A549 (cell line): Measurements from ENCODE around the gene CCL2. TPM values are rescaled to one million over a fixed set of nuclear protein-coding genes. Genes with fewer than 3 reads are reported as not detected.

Experiments
- ATAC-seq, 2 experiments: fragments of 200-7000 bp in 1 of 2; fragments of >200 bp in 1 of 2; cut with Nextera tagmentation in 1 of 2; cut with Tn5 transposase in 1 of 2; 3 replicates each; pipeline versions ENCODE4 v1.8.0 to v1.9.1; 2018 to 2020; ENCODE audit warnings: mild to moderate bottlenecking in 1 of 2, moderate library complexity in 1 of 2
- CTCF ChIA-PET: fragments of 300-600 bp; sonication (Branson Sonifier 250); formaldehyde crosslinking; extraction: SDS; loops from one replicate; lab custom pipeline; 2021; ENCODE audit warnings: antibody characterized with exemption, inconsistent platforms; lab: Yijun Ruan, JAX
- POLR2A ChIA-PET: fragments of 350-600 bp; formaldehyde crosslinking; extraction: SDS; loops from one replicate; lab custom pipeline; 2021; ENCODE audit warnings: antibody characterized with exemption, inconsistent platforms; lab: Yijun Ruan, JAX
- DNase-seq, 2 experiments: peaks; one replicate each; pipeline versions ENCODE4 v3.0.0 to v3.0.0-alpha.2; 2011 to 2016; ENCODE audit warnings: low read depth in 1 of 2, low spot score in 1 of 2
- FAIRE-seq: peaks from 2 replicates; lab custom pipeline; 2011; peaks lifted over from hg19 to GRCh38; lab: Jason Lieb, UNC
- H3K27ac ChIP-seq, 2 experiments: fragments of >200 bp; sonication (Bioruptor Twin); formaldehyde crosslinking; 3 replicates each; pipeline ENCODE4 v1.5.1; 2016 to 2017
- H3K4me1 ChIP-seq: fragments of >200 bp; sonication (Bioruptor Twin); formaldehyde crosslinking; 3 replicates; pipeline ENCODE4 v1.6.1; 2016
- H3K4me2 ChIP-seq: fragments of >200 bp; sonication (Bioruptor Twin); formaldehyde crosslinking; 3 replicates; pipeline ENCODE4 v1.6.1; 2016
- H3K4me3 ChIP-seq: fragments of >200 bp; sonication (Bioruptor Twin); formaldehyde crosslinking; 3 replicates; pipeline ENCODE4 v1.5.1; 2016
- H3K9me3 ChIP-seq: fragments of >200 bp; sonication (Bioruptor Twin); formaldehyde crosslinking; 3 replicates; pipeline ENCODE4 v1.6.1; 2016
- CBX8 ChIP-seq: fragments of 200-600 bp; sonication (generic); IDR thresholded peaks from 2 replicates; pipeline ENCODE4 v1.6.1; 2016
- CHD2 ChIP-seq: fragments of 150-350 bp; IDR thresholded peaks from 2 replicates; pipeline ENCODE4 v1.6.1; 2014; ENCODE audit warnings: low read length; ENCODE audit not compliant: partially characterized antibody
- FOSB ChIP-seq: fragments of 250-450 bp; sonication (Bioruptor Pico); IDR thresholded peaks from 2 replicates; pipeline ENCODE4 v1.5.0; 2020; ENCODE audit warnings: mild to moderate bottlenecking, moderate library complexity
- HDAC2 ChIP-seq: fragments of 200-600 bp; sonication (generic); IDR thresholded peaks from 2 replicates; pipeline ENCODE4 v1.6.1; 2016
- HEYL ChIP-seq: fragments of 250-450 bp; sonication (Bioruptor Pico); IDR thresholded peaks from 2 replicates; pipeline ENCODE4 v1.8.0; 2021; ENCODE audit warnings: mild to moderate bottlenecking, moderate library complexity
- JUN ChIP-seq, 2 experiments: fragments of >200 bp; sonication (Bioruptor Twin); formaldehyde crosslinking; IDR thresholded peaks; 2 replicates in 1 of 2; 3 replicates in 1 of 2; pipeline ENCODE4 v1.6.1; 2016 to 2017
- JUNB ChIP-seq: fragments of >200 bp; sonication (Bioruptor Twin); formaldehyde crosslinking; IDR thresholded peaks from 2 replicates; pipeline ENCODE4 v1.6.1; 2016
- KDM1A ChIP-seq: fragments of 200-600 bp; sonication (generic); IDR thresholded peaks from 2 replicates; pipeline ENCODE4 v1.6.1; 2016; ENCODE audit warnings: low read depth, mild to moderate bottlenecking
- MAZ ChIP-seq: fragments of 150-350 bp; IDR thresholded peaks from 2 replicates; pipeline ENCODE4 v1.6.1; 2014; ENCODE audit warnings: antibody characterized with exemption, low read depth, low read length, borderline replicate concordance
- NFE2L2 ChIP-seq: fragments of 150-350 bp; conservative IDR thresholded peaks from 2 replicates; pipeline ENCODE4 v1.6.1; 2014; ENCODE audit warnings: low read length
- NPAS2 ChIP-seq: fragments of 250-450 bp; sonication (Bioruptor Pico); IDR thresholded peaks from 2 replicates; pipeline ENCODE4 v1.8.0; 2022; ENCODE audit warnings: mild to moderate bottlenecking, moderate library complexity, borderline replicate concordance
- PHF8 ChIP-seq: fragments of 200-600 bp; sonication (generic); IDR thresholded peaks from 2 replicates; pipeline ENCODE4 v1.6.1; 2016; ENCODE audit warnings: low read depth, mild to moderate bottlenecking, antibody characterized with exemption, moderate library complexity, borderline replicate concordance
- POLR2A ChIP-seq: IDR thresholded peaks from 2 replicates; pipeline ENCODE4 v1.6.1; 2012; ENCODE audit warnings: mild to moderate bottlenecking, low read length
- POLR2AphosphoS2 ChIP-seq: conservative IDR thresholded peaks from 2 replicates; pipeline ENCODE4 v1.6.1; 2012; ENCODE audit warnings: low read length, improper control_type of control experiment, inconsistent platforms
- RAD21 ChIP-seq, 2 experiments: fragments of >200 bp in 1 of 2; sonication (Bioruptor Twin) in 1 of 2; formaldehyde crosslinking in 1 of 2; IDR thresholded peaks in 1 of 2; conservative IDR thresholded peaks in 1 of 2; 2 replicates in 1 of 2; 3 replicates in 1 of 2; pipeline ENCODE4 v1.6.1; 2012 to 2018; ENCODE audit warnings: inconsistent platforms in 1 of 2
- RFX5 ChIP-seq: fragments of 450-650 bp; IDR thresholded peaks from 2 replicates; pipeline ENCODE4 v1.7.1; 2014; ENCODE audit warnings: antibody characterized with exemption, mild to moderate bottlenecking, moderate library complexity
- TFCP2L1 ChIP-seq: fragments of 250-450 bp; sonication (Bioruptor Pico); IDR thresholded peaks from 2 replicates; pipeline ENCODE4 v1.5.0; 2021; ENCODE audit warnings: mild to moderate bottlenecking
- ZNF302 ChIP-seq: fragments of 250-450 bp; sonication (Bioruptor Pico); IDR thresholded peaks from 2 replicates; pipeline ENCODE4 v1.9.0; 2021; ENCODE audit warnings: inconsistent platforms, mild to moderate bottlenecking, moderate library complexity
- WGBS: methylation state at CpG from one replicate; pipeline ENCODE4 v1.1.6; 2017; ENCODE audit errors: missing lambda C conversion rate; 5-methylcytosine and 5-hydroxymethylcytosine counted together
- polyA plus RNA-seq, 4 experiments: library from polyadenylated mRNA; depleted of rRNA in 3 of 4; stranded (reverse); fragments of >200 nt; fragmentation: RNase III in 1 of 4; extraction: RNeasy Plus Mini Kit Qiagen cat#74134 plus additional on column Dnase treatment in 1 of 4; gene quantifications; 2 replicates in 3 of 4; 3 replicates in 1 of 4; pipeline ENCODE4 v1.2.3, GENCODE V29; 2011 to 2017
- TF ChIP-seq, protein P1 (sequence below): IDR thresholded peaks from 2 replicates; pipeline ENCODE4 v1.6.1; 2012
- TF ChIP-seq, protein P2 (sequence below): fragments of >200 bp; sonication (Bioruptor Twin); formaldehyde crosslinking; IDR thresholded peaks from 2 replicates; pipeline ENCODE4 v1.6.1; 2016
- TF ChIP-seq, protein P3 (sequence below): fragments of 200-600 bp; sonication (generic); IDR thresholded peaks from 2 replicates; pipeline ENCODE4 v1.6.1; 2016; ENCODE audit warnings: antibody characterized with exemption, mild to moderate bottlenecking, moderate library complexity

Gene CCL2
- polyA plus RNA-seq, 2 of the 4 experiments (the other 2 are of a cell fraction): 17.6 to 144 TPM

DNA sequence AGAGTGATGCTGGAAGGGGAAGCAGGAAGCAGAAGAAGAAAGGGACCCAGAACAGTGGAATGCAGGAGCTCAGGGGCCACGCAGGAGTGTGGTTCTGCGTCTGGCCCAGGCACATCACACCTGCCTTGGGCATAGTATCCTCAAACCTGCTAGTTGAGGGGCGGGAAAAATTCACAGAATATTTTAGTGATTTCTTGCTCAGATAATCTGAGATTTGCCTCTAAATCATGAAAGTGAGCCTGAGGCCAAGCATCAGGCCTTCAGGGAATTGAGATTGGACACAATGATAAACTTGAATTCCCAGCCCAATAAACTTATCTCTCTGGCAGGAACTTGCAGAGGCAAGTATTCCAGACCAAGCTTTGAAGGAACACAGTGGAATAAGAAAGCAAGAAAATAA, 48.5 kb upstream of the CCL2 start:
- ChIA-PET CTCF (interaction anchor here (8.8 kb wide), 1 partner anchor 155 kb away, joined by 571 read pairs; the partner anchor contains the start of genes CCL1 and CCL13), POLR2A (no interaction called here)
- no peak overlapping the region for H3K27ac ChIP-seq
- TF ChIP-seq NPAS2 (no peak), CBX8 (no peak), MAZ (no peak), NFE2L2 (no peak), ZNF302 (no peak), CHD2 (no peak), JUNB (no peak), POLR2A (no peak), TFCP2L1 (CRISPR knock-in tag) (no peak), POLR2AphosphoS2 (no peak), HEYL (CRISPR knock-in tag) (no peak), PHF8 (no peak), JUN (IDR thresholded peaks at IDR 0.05) (no peak), FOSB (CRISPR knock-in tag) (no peak), HDAC2 (no peak), KDM1A (no peak), RFX5 (no peak), RAD21 (conservative IDR thresholded peaks at IDR 0.05 in 1 of 2, IDR thresholded peaks at IDR 0.05 in 1 of 2) (no peak)
- TF ChIP-seq, protein P1, sequence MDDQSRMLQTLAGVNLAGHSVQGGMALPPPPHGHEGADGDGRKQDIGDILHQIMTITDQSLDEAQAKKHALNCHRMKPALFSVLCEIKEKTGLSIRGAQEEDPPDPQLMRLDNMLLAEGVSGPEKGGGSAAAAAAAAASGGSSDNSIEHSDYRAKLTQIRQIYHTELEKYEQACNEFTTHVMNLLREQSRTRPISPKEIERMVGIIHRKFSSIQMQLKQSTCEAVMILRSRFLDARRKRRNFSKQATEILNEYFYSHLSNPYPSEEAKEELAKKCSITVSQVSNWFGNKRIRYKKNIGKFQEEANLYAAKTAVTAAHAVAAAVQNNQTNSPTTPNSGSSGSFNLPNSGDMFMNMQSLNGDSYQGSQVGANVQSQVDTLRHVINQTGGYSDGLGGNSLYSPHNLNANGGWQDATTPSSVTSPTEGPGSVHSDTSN: no peak
- TF ChIP-seq, protein P2, sequence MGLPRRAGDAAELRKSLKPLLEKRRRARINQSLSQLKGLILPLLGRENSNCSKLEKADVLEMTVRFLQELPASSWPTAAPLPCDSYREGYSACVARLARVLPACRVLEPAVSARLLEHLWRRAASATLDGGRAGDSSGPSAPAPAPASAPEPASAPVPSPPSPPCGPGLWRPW: no peak
- DNase-seq (no peak), FAIRE-seq (no peak), ATAC-seq (no peak)
- no peaks in the 10 kb centered on the region for H3K4me1 ChIP-seq
- peaks cover 4% of the 10 kb centered on the region; the same call in 1 of the 3 replicates for H3K9me3 ChIP-seq
- 82% methylated on average over 3 of the region's 3 CpGs for WGBS
- no peak overlapping the region for H3K4me2 ChIP-seq
- no peak overlapping the region for H3K4me3 ChIP-seq

DNA sequence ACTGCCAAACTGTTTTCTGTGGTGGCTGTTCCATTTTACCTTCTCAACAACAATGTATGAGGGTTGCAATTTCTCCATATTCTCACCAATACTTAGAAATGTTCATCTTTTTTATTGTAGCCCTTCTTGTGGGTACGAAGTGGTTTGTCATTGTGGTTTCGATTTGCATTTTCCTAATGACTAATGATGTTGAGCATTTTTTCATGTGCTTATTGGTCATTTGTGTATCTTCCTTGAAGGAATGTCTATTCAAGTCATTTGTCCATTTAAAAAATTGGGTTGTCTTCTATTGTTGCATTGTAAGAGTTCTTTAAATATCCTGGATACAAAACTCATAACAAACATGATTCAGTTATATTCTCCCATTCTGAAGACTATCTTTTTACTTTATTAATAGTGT, 47.5 kb upstream of the CCL2 start:
- FAIRE-seq: no peak
- WGBS: 54% methylated on average over 2 of the region's 2 CpGs
- no peak overlapping the region for H3K27ac ChIP-seq

More for the DNA sequence above, 47.5 kb upstream of the CCL2 start:
- TF ChIP-seq, protein P3, sequence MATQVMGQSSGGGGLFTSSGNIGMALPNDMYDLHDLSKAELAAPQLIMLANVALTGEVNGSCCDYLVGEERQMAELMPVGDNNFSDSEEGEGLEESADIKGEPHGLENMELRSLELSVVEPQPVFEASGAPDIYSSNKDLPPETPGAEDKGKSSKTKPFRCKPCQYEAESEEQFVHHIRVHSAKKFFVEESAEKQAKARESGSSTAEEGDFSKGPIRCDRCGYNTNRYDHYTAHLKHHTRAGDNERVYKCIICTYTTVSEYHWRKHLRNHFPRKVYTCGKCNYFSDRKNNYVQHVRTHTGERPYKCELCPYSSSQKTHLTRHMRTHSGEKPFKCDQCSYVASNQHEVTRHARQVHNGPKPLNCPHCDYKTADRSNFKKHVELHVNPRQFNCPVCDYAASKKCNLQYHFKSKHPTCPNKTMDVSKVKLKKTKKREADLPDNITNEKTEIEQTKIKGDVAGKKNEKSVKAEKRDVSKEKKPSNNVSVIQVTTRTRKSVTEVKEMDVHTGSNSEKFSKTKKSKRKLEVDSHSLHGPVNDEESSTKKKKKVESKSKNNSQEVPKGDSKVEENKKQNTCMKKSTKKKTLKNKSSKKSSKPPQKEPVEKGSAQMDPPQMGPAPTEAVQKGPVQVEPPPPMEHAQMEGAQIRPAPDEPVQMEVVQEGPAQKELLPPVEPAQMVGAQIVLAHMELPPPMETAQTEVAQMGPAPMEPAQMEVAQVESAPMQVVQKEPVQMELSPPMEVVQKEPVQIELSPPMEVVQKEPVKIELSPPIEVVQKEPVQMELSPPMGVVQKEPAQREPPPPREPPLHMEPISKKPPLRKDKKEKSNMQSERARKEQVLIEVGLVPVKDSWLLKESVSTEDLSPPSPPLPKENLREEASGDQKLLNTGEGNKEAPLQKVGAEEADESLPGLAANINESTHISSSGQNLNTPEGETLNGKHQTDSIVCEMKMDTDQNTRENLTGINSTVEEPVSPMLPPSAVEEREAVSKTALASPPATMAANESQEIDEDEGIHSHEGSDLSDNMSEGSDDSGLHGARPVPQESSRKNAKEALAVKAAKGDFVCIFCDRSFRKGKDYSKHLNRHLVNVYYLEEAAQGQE: no peak
- no peak for TF ChIP-seq KDM1A
- Histone ChIP-seq H3K4me2 (no peak overlapping the region), H3K9me3 (peaks cover 4% of the 10 kb centered on the region; the same call in 1 of the 3 replicates), H3K4me3 (no peak overlapping the region), H3K4me1 (no peaks in the 10 kb centered on the region)
- ATAC-seq (no peak), DNase-seq (no peak)
- POLR2A ChIA-PET: no interaction called here
- CTCF ChIA-PET: interaction anchor here (1.6 to 2.6 kb wide), 2 partner anchors 154 to 161 kb away, joined by 4 to 12 read pairs; no protein-coding TSS in a partner anchor
